KMS-11 (cell line): ENCODE results near the gene IRF7.

Source experiments
- H2AFZ ChIP-seq: fragments of 200-600 bp; sonication (generic); 2 replicates; pipeline ENCODE4 v1.6.1; 2016; ENCODE audit warnings: antibody characterized with exemption, mixed run types, low read depth
- H3K27ac ChIP-seq: fragments of 200-600 bp; sonication (generic); 2 replicates; pipeline ENCODE4 v1.6.1; 2016; ENCODE audit warnings: mild to moderate bottlenecking, mixed run types
- H3K27me3 ChIP-seq: fragments of 200-600 bp; sonication (generic); 2 replicates; pipeline ENCODE4 v1.6.1; 2017; ENCODE audit warnings: mild to moderate bottlenecking, low read depth, mixed run types, moderate library complexity; ENCODE audit not compliant: insufficient read depth
- H3K36me3 ChIP-seq: fragments of 200-600 bp; sonication (generic); 2 replicates; pipeline ENCODE4 v1.6.1; 2017; ENCODE audit warnings: mild to moderate bottlenecking, mixed run types; ENCODE audit not compliant: insufficient read depth
- H3K4me1 ChIP-seq: fragments of 200-600 bp; sonication (generic); 2 replicates; pipeline ENCODE4 v1.6.1; 2016; ENCODE audit warnings: mild to moderate bottlenecking, low read depth, mixed run types; ENCODE audit not compliant: poor library complexity, severe bottlenecking
- H3K4me2 ChIP-seq: fragments of 200-600 bp; sonication (generic); 2 replicates; pipeline ENCODE4 v1.7.0; 2016; ENCODE audit warnings: mild to moderate bottlenecking, mixed run types
- H3K4me3 ChIP-seq: fragments of 200-600 bp; sonication (generic); IDR thresholded peaks from 2 replicates; pipeline ENCODE4 v1.6.1; 2017; ENCODE audit warnings: low read depth, low read length, mixed read lengths; ENCODE audit not compliant: insufficient read depth
- H3K79me2 ChIP-seq: fragments of 200-600 bp; sonication (generic); 2 replicates; pipeline ENCODE4 v1.6.1; 2016; ENCODE audit warnings: low read depth, mixed run types; ENCODE audit not compliant: insufficient read depth
- H3K9ac ChIP-seq: fragments of 200-600 bp; sonication (generic); 2 replicates; pipeline ENCODE4 v1.6.1; 2016; ENCODE audit warnings: mild to moderate bottlenecking, mixed run types
- H4K20me1 ChIP-seq: fragments of 200-600 bp; sonication (generic); 2 replicates; pipeline ENCODE4 v1.6.1; 2016; ENCODE audit warnings: mild to moderate bottlenecking, mixed run types; ENCODE audit not compliant: insufficient read depth
- TF ChIP-seq, protein P1 (sequence below): fragments of 200-600 bp; sonication (generic); conservative IDR thresholded peaks from 2 replicates; pipeline ENCODE4 v1.6.1; 2017; ENCODE audit warnings: low read depth, mild to moderate bottlenecking, antibody characterized with exemption, low read length, moderate library complexity, mixed read lengths

Gene IRF7

GRCh38 chr11:563066-563811, 52.5 kb downstream of the IRF7 start:
- H3K4me2 ChIP-seq = no peak overlapping the region
- no peaks in the 10 kb centered on the region for H3K36me3 ChIP-seq
- H3K4me1 ChIP-seq = peaks cover 13% of the 10 kb centered on the region
- H4K20me1 ChIP-seq = no peaks in the 10 kb centered on the region
- H3K4me3 ChIP-seq = no peak overlapping the region
- no peak overlapping the region for H3K27ac ChIP-seq
- no peaks in the 10 kb centered on the region for H3K27me3 ChIP-seq
- TF ChIP-seq, protein P1, sequence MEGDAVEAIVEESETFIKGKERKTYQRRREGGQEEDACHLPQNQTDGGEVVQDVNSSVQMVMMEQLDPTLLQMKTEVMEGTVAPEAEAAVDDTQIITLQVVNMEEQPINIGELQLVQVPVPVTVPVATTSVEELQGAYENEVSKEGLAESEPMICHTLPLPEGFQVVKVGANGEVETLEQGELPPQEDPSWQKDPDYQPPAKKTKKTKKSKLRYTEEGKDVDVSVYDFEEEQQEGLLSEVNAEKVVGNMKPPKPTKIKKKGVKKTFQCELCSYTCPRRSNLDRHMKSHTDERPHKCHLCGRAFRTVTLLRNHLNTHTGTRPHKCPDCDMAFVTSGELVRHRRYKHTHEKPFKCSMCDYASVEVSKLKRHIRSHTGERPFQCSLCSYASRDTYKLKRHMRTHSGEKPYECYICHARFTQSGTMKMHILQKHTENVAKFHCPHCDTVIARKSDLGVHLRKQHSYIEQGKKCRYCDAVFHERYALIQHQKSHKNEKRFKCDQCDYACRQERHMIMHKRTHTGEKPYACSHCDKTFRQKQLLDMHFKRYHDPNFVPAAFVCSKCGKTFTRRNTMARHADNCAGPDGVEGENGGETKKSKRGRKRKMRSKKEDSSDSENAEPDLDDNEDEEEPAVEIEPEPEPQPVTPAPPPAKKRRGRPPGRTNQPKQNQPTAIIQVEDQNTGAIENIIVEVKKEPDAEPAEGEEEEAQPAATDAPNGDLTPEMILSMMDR = no peak
- no peak overlapping the region for H3K9ac ChIP-seq
- no peaks in the 10 kb centered on the region for H3K79me2 ChIP-seq
- H2AFZ ChIP-seq = no peak overlapping the region
